ENCODE data around the gene ITPR2.

The ITPR2 gene

GRCh38 chr12:26719852-26720251 is 113.1 kb downstream of the ITPR2 start:
- H3K4me2 ChIP-seq (ENCODE audit: low read depth, low read length, poor library complexity, severe bottlenecking) = no peak overlapping the region
- no peak overlapping the region for H3K9ac ChIP-seq (ENCODE audit: low read depth, low read length, poor library complexity, severe bottlenecking)
- H3K9me2 ChIP-seq (replicated peaks; ENCODE audit: low read depth, low read length) = no peaks in the 10 kb centered on the region
- H3K27me3 ChIP-seq (ENCODE audit: insufficient read depth, low read length, poor library complexity, severe bottlenecking) = no peaks in the 10 kb centered on the region
- H2AFZ ChIP-seq (ENCODE audit: low read length) = no peak overlapping the region
- no peaks in the 10 kb centered on the region for H3K79me2 ChIP-seq (ENCODE audit: insufficient read depth, low read length)
- no peak for TF ChIP-seq EZH2phosphoT487 (IDR thresholded peaks at IDR 0.05; ENCODE audit: borderline replicate concordance)
- peak; percentile 37; the same call in 1 of the 2 replicates for TF ChIP-seq CTCF (conservative IDR thresholded peaks at IDR 0.05; ENCODE audit: low read length)
- H3F3A ChIP-seq (ENCODE audit: low read depth) = no peaks in the 10 kb centered on the region
- H3K9me3 ChIP-seq (ENCODE audit: insufficient read depth, low read depth, low read length) = no peaks in the 10 kb centered on the region
- H3K4me1 ChIP-seq (ENCODE audit: insufficient read depth, low read length, poor library complexity, severe bottlenecking) = peaks cover 8% of the 10 kb centered on the region
- H3K36me3 ChIP-seq (ENCODE audit: insufficient read depth, low read length) = peaks cover 4% of the 10 kb centered on the region; the same call in 1 of the 2 replicates
- H3K4me3 ChIP-seq (ENCODE audit: low read length, poor library complexity, severe bottlenecking) = no peak overlapping the region
- no peaks in the 10 kb centered on the region for H4K20me1 ChIP-seq (ENCODE audit: insufficient read depth, low read length, poor library complexity, severe bottlenecking)

GRCh38 chr12:26717757-26718156 is 115.2 kb downstream of the ITPR2 start:
- Histone ChIP-seq H3K4me3 (ENCODE audit: low read length, poor library complexity, severe bottlenecking) (no peak overlapping the region), H3K36me3 (ENCODE audit: insufficient read depth, low read length) (peaks cover 8% of the 10 kb centered on the region; the same call in 1 of the 2 replicates), H3K27me3 (ENCODE audit: insufficient read depth, low read length, poor library complexity, severe bottlenecking) (no peaks in the 10 kb centered on the region), H3K79me2 (ENCODE audit: insufficient read depth, low read length) (no peaks in the 10 kb centered on the region), H3K9me3 (ENCODE audit: insufficient read depth, low read depth, low read length) (no peaks in the 10 kb centered on the region), H2AFZ (ENCODE audit: low read length) (no peak overlapping the region), H3F3A (ENCODE audit: low read depth) (no peaks in the 10 kb centered on the region), H3K9me2 (replicated peaks; ENCODE audit: low read depth, low read length) (no peaks in the 10 kb centered on the region), H3K4me1 (ENCODE audit: insufficient read depth, low read length, poor library complexity, severe bottlenecking) (no peaks in the 10 kb centered on the region), H4K20me1 (ENCODE audit: insufficient read depth, low read length, poor library complexity, severe bottlenecking) (no peaks in the 10 kb centered on the region), H3K9ac (ENCODE audit: low read depth, low read length, poor library complexity, severe bottlenecking) (no peak overlapping the region), H3K4me2 (ENCODE audit: low read depth, low read length, poor library complexity, severe bottlenecking) (no peak overlapping the region)
- TF ChIP-seq CTCF (conservative IDR thresholded peaks at IDR 0.05; ENCODE audit: low read length) (no peak), EZH2phosphoT487 (IDR thresholded peaks at IDR 0.05; ENCODE audit: borderline replicate concordance) (no peak)

DNA sequence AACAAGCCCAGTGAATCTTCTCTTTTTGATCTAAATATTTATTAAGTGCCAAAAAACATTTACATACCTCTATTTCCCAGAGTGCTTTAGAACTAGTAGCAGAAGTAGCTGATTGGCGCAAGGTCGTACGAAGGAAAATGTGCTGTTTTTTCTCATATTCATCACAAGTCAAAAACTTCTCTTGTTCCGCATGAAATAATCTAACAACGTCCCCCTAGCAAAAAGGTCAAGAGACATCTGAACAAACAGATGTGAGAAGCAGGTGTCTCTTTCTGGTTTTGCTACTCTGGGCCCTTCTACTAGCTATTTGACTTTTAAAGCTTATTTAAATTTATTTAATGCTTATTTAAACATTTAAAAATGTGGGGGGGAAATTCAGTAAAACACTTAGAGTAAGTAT is 117.8 kb downstream of the ITPR2 start:
- H3K4me3 ChIP-seq (ENCODE audit: low read length, poor library complexity, severe bottlenecking) = no peak overlapping the region
- peaks cover 14% of the 10 kb centered on the region; the same call in 1 of the 2 replicates for H3K36me3 ChIP-seq (ENCODE audit: insufficient read depth, low read length)
- no peak for TF ChIP-seq CTCF (conservative IDR thresholded peaks at IDR 0.05; ENCODE audit: low read length)
- no peak for TF ChIP-seq EZH2phosphoT487 (IDR thresholded peaks at IDR 0.05; ENCODE audit: borderline replicate concordance)
- no peak overlapping the region for H3K9ac ChIP-seq (ENCODE audit: low read depth, low read length, poor library complexity, severe bottlenecking)
- no peaks in the 10 kb centered on the region for H3K27me3 ChIP-seq (ENCODE audit: insufficient read depth, low read length, poor library complexity, severe bottlenecking)
- H2AFZ ChIP-seq (ENCODE audit: low read length) = no peak overlapping the region
- no peaks in the 10 kb centered on the region for H3K9me2 ChIP-seq (replicated peaks; ENCODE audit: low read depth, low read length)
- H3K79me2 ChIP-seq (ENCODE audit: insufficient read depth, low read length) = no peaks in the 10 kb centered on the region
- no peaks in the 10 kb centered on the region for H4K20me1 ChIP-seq (ENCODE audit: insufficient read depth, low read length, poor library complexity, severe bottlenecking)
- no peaks in the 10 kb centered on the region for H3K4me1 ChIP-seq (ENCODE audit: insufficient read depth, low read length, poor library complexity, severe bottlenecking)
- H3K9me3 ChIP-seq (ENCODE audit: insufficient read depth, low read depth, low read length) = no peaks in the 10 kb centered on the region
- no peak overlapping the region for H3K4me2 ChIP-seq (ENCODE audit: low read depth, low read length, poor library complexity, severe bottlenecking)
- H3F3A ChIP-seq (ENCODE audit: low read depth) = no peaks in the 10 kb centered on the region

Data from Loucy (cell line).